BJ (cell line): Measurements from ENCODE around the gene TRAPPC1. TPM values are rescaled to one million over a fixed set of nuclear protein-coding genes. Genes with fewer than 3 reads are reported as not detected.
"Not testable (repeated sequence)": the region's sequence is repeated elsewhere in the genome, so short reads cannot be mapped to it uniquely, and the experiment has no call there.

Source experiments
- CTCF ChIA-PET: fragments of 350-600 bp; formaldehyde crosslinking; extraction: SDS; loops from one replicate; lab custom pipeline; 2021; ENCODE audit warnings: antibody characterized with exemption, inconsistent platforms; lab: Yijun Ruan, JAX
- POLR2A ChIA-PET: fragments of 300-600 bp; sonication (Branson Sonifier 250); formaldehyde crosslinking; extraction: SDS; loops from one replicate; lab custom pipeline; 2021; ENCODE audit warnings: antibody characterized with exemption; lab: Charles Lee
- DNase-seq: peaks from one replicate; pipeline ENCODE4 v3.0.0-alpha.2; 2011; ENCODE audit warnings: low read depth
- H3K27me3 ChIP-seq: 2 replicates; pipeline ENCODE4 v1.6.0; 2011; ENCODE audit warnings: low read length; ENCODE audit not compliant: control insufficient read depth, insufficient read depth
- H3K36me3 ChIP-seq: 2 replicates; pipeline ENCODE4 v1.5.1; 2011; ENCODE audit warnings: low read length; ENCODE audit not compliant: control insufficient read depth, insufficient read depth
- H3K4me3 ChIP-seq: 2 replicates; pipeline ENCODE4 v1.5.1; 2011; ENCODE audit warnings: low read depth, mild to moderate bottlenecking, control low read depth, low read length
- CTCF ChIP-seq: IDR thresholded peaks from 2 replicates; pipeline ENCODE4 v1.5.1; 2011; ENCODE audit warnings: low read depth, mild to moderate bottlenecking, control low read depth, inconsistent platforms, low read length, moderate library complexity; ENCODE audit not compliant: insufficient read depth
- polyA plus RNA-seq: library from polyadenylated mRNA; depleted of rRNA; stranded (reverse); fragments of >200 nt; gene quantifications from 2 replicates; pipeline ENCODE4 v1.2.3, GENCODE V29; 2011

TRAPPC1 gene
- polyA plus RNA-seq, 1 experiment = 264 TPM

- Histone ChIP-seq H3K27me3 (no peaks in the 10 kb centered on the region), H3K4me3 (no peak overlapping the region), H3K36me3 (no peaks in the 10 kb centered on the region)
- no peak for TF ChIP-seq CTCF
- no peak for DNase-seq
- CTCF ChIA-PET = interaction anchor here (1.1 to 1.5 kb wide), 3 partner anchors 24 to 101 kb away, joined by 3 to 4 read pairs (median 4); no protein-coding TSS in a partner anchor
- POLR2A ChIA-PET = no interaction called here
These were observed 24.7 kb upstream of the TRAPPC1 start for GRCh38 chr17:7956228-7956965.

GRCh38 chr17:7955414-7956227, 23.9 kb upstream of the TRAPPC1 start:
- no peak overlapping the region for H3K4me3 ChIP-seq
- no peaks in the 10 kb centered on the region for H3K36me3 ChIP-seq
- ChIA-PET POLR2A (no interaction called here), CTCF (interaction anchor here (1.1 to 1.5 kb wide), 3 partner anchors 23 to 102 kb away, joined by 3 to 4 read pairs (median 4); no protein-coding TSS in a partner anchor)
- TF ChIP-seq CTCF = no peak
- no peak for DNase-seq
- H3K27me3 ChIP-seq = no peaks in the 10 kb centered on the region

GRCh38 chr17:7953266-7953665, 21.5 kb upstream of the TRAPPC1 start:
- CTCF ChIA-PET = interaction anchor here (0.9 to 1.4 kb wide), 2 partner anchors 9 to 21 kb away, joined by 3 read pairs; partner anchors contain the start of genes CNTROB and TRAPPC1
- DNase-seq, POLR2A ChIA-PET, H3K36me3 ChIP-seq, H3K27me3 ChIP-seq, H3K4me3 ChIP-seq: not testable (repeated sequence)

GRCh38 chr17:7951143-7951792, 19.5 kb upstream of the TRAPPC1 start:
- Histone ChIP-seq H3K27me3 (no peaks in the 10 kb centered on the region), H3K36me3 (peaks cover 15% of the 10 kb centered on the region), H3K4me3 (no peak overlapping the region)
- DNase-seq = no peak
- CTCF ChIA-PET = interaction anchor here (0.6 kb wide), 1 partner anchor 35 kb away, joined by 3 read pairs; the partner anchor contains the start of gene RNF227
- no peak for TF ChIP-seq CTCF
- POLR2A ChIA-PET = no interaction called here

GRCh38 chr17:7950578-7950977, 18.8 kb upstream of the TRAPPC1 start:
- CTCF ChIA-PET = interaction anchor here (0.6 to 1.2 kb wide), 2 partner anchors 35 to 39 kb away, joined by 3 to 4 read pairs; partner anchors contain the start of gene RNF227
- Histone ChIP-seq H3K4me3 (no peak overlapping the region), H3K36me3 (peaks cover 18% of the 10 kb centered on the region), H3K27me3 (no peaks in the 10 kb centered on the region)
- no peak for DNase-seq
- TF ChIP-seq CTCF = no peak
- POLR2A ChIA-PET = no interaction called here
